ENCODE data around the gene INA. TPM values are rescaled to one million over a fixed set of nuclear protein-coding genes. Genes with fewer than 3 reads are reported as not detected.

The INA gene
- total and polyA plus RNA-seq, 2 experiments from 2014 or later = 10.0 to 25.1 TPM

DNA sequence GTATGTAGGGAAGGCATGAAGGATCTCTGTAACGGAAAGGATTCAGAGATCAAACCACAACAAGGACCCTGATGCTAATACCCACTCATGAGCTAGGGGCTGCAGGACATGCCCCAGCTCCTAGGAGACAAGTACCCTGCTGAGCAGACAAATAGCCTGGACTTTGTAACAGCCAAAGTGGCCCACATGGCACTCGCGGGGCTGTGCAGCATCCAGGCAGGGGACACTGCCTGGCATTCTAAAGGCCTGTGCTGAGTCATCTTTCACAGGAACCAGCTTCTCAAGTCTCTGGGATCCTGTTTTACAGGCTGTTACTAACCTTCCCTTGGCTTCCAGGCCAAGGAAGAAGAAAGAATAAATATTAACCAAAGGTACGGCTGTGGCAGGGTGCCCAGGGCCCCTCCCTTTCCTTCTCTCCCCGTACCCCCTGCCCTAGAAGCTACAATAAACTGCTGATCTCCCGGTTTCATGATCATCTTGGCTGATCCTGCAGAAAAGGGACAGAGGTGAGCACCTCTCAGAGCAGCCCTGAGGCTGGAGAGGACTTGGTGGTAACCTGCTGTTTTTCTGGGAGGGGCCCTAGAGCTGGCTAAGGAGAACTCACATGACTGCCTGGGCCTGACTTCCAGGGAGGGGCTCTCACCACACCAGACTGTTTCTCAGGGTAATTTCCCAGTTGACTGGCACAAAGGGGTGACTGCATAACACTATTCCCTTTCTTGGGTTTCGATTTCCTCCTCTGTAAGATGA, 35.5 kb upstream of the INA start:
- Mint-ChIP-seq H3K27ac (peak overlapping the region; percentile 93; the same call in 1 of the 2 replicates), H3K27me3 (ENCODE audit: insufficient read depth, low read depth, poor library complexity) (peaks cover 3% of the 10 kb centered on the region), H3K36me3 (ENCODE audit: low read depth) (no peaks in the 10 kb centered on the region; the same call in 2 of the 3 replicates), H3K4me3 (no peak overlapping the region), H3K4me1 (peaks cover 17% of the 10 kb centered on the region), H3K9me3 (no peaks in the 10 kb centered on the region)
- DNase-seq (ENCODE audit: low spot score) = peak; percentile 22
- H2AFZ ChIP-seq = peak overlapping the region; percentile 97
- H3K79me2 ChIP-seq (replicated peaks; ENCODE audit: insufficient read depth) = no peaks in the 10 kb centered on the region
- TF ChIP-seq ZNF331 (CRISPR knock-in tag; IDR thresholded peaks at IDR 0.05; ENCODE audit: low read depth) = no peak
- TF ChIP-seq, protein P1, sequence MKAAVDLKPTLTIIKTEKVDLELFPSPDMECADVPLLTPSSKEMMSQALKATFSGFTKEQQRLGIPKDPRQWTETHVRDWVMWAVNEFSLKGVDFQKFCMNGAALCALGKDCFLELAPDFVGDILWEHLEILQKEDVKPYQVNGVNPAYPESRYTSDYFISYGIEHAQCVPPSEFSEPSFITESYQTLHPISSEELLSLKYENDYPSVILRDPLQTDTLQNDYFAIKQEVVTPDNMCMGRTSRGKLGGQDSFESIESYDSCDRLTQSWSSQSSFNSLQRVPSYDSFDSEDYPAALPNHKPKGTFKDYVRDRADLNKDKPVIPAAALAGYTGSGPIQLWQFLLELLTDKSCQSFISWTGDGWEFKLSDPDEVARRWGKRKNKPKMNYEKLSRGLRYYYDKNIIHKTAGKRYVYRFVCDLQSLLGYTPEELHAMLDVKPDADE (IDR thresholded peaks at IDR 0.05) = no peak
- no peak for TF ChIP-seq STAT1 (IDR thresholded peaks at IDR 0.05; ENCODE audit: unreplicated experiment)
- TF ChIP-seq, protein P2, sequence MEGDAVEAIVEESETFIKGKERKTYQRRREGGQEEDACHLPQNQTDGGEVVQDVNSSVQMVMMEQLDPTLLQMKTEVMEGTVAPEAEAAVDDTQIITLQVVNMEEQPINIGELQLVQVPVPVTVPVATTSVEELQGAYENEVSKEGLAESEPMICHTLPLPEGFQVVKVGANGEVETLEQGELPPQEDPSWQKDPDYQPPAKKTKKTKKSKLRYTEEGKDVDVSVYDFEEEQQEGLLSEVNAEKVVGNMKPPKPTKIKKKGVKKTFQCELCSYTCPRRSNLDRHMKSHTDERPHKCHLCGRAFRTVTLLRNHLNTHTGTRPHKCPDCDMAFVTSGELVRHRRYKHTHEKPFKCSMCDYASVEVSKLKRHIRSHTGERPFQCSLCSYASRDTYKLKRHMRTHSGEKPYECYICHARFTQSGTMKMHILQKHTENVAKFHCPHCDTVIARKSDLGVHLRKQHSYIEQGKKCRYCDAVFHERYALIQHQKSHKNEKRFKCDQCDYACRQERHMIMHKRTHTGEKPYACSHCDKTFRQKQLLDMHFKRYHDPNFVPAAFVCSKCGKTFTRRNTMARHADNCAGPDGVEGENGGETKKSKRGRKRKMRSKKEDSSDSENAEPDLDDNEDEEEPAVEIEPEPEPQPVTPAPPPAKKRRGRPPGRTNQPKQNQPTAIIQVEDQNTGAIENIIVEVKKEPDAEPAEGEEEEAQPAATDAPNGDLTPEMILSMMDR (conservative IDR thresholded peaks at IDR 0.05; ENCODE audit: low read depth in 2 of 2) = no peak
- TF ChIP-seq NANOG (IDR thresholded peaks at IDR 0.05; ENCODE audit: borderline replicate concordance) = no peak
- no peak for TF ChIP-seq EZH2 (IDR thresholded peaks at IDR 0.05; ENCODE audit: low read depth, unreplicated experiment)
- TF ChIP-seq, protein P3, sequence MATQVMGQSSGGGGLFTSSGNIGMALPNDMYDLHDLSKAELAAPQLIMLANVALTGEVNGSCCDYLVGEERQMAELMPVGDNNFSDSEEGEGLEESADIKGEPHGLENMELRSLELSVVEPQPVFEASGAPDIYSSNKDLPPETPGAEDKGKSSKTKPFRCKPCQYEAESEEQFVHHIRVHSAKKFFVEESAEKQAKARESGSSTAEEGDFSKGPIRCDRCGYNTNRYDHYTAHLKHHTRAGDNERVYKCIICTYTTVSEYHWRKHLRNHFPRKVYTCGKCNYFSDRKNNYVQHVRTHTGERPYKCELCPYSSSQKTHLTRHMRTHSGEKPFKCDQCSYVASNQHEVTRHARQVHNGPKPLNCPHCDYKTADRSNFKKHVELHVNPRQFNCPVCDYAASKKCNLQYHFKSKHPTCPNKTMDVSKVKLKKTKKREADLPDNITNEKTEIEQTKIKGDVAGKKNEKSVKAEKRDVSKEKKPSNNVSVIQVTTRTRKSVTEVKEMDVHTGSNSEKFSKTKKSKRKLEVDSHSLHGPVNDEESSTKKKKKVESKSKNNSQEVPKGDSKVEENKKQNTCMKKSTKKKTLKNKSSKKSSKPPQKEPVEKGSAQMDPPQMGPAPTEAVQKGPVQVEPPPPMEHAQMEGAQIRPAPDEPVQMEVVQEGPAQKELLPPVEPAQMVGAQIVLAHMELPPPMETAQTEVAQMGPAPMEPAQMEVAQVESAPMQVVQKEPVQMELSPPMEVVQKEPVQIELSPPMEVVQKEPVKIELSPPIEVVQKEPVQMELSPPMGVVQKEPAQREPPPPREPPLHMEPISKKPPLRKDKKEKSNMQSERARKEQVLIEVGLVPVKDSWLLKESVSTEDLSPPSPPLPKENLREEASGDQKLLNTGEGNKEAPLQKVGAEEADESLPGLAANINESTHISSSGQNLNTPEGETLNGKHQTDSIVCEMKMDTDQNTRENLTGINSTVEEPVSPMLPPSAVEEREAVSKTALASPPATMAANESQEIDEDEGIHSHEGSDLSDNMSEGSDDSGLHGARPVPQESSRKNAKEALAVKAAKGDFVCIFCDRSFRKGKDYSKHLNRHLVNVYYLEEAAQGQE (IDR thresholded peaks at IDR 0.05; ENCODE audit: unreplicated experiment) = no peak
- TF ChIP-seq POLR2AphosphoS5 (IDR thresholded peaks at IDR 0.05; ENCODE audit: low read depth) = no peak
- no peak for TF ChIP-seq ZNF114 (CRISPR knock-in tag; IDR thresholded peaks at IDR 0.05)
- TF ChIP-seq JUNB (IDR thresholded peaks at IDR 0.05; ENCODE audit: unreplicated experiment) = no peak
- no peak for TF ChIP-seq EZH2phosphoT487 (IDR thresholded peaks at IDR 0.05; ENCODE audit: unreplicated experiment)
- no peak for TF ChIP-seq CREB1 (CRISPR knock-in tag; IDR thresholded peaks at IDR 0.05; ENCODE audit: low read depth)
- TF ChIP-seq, protein P4, sequence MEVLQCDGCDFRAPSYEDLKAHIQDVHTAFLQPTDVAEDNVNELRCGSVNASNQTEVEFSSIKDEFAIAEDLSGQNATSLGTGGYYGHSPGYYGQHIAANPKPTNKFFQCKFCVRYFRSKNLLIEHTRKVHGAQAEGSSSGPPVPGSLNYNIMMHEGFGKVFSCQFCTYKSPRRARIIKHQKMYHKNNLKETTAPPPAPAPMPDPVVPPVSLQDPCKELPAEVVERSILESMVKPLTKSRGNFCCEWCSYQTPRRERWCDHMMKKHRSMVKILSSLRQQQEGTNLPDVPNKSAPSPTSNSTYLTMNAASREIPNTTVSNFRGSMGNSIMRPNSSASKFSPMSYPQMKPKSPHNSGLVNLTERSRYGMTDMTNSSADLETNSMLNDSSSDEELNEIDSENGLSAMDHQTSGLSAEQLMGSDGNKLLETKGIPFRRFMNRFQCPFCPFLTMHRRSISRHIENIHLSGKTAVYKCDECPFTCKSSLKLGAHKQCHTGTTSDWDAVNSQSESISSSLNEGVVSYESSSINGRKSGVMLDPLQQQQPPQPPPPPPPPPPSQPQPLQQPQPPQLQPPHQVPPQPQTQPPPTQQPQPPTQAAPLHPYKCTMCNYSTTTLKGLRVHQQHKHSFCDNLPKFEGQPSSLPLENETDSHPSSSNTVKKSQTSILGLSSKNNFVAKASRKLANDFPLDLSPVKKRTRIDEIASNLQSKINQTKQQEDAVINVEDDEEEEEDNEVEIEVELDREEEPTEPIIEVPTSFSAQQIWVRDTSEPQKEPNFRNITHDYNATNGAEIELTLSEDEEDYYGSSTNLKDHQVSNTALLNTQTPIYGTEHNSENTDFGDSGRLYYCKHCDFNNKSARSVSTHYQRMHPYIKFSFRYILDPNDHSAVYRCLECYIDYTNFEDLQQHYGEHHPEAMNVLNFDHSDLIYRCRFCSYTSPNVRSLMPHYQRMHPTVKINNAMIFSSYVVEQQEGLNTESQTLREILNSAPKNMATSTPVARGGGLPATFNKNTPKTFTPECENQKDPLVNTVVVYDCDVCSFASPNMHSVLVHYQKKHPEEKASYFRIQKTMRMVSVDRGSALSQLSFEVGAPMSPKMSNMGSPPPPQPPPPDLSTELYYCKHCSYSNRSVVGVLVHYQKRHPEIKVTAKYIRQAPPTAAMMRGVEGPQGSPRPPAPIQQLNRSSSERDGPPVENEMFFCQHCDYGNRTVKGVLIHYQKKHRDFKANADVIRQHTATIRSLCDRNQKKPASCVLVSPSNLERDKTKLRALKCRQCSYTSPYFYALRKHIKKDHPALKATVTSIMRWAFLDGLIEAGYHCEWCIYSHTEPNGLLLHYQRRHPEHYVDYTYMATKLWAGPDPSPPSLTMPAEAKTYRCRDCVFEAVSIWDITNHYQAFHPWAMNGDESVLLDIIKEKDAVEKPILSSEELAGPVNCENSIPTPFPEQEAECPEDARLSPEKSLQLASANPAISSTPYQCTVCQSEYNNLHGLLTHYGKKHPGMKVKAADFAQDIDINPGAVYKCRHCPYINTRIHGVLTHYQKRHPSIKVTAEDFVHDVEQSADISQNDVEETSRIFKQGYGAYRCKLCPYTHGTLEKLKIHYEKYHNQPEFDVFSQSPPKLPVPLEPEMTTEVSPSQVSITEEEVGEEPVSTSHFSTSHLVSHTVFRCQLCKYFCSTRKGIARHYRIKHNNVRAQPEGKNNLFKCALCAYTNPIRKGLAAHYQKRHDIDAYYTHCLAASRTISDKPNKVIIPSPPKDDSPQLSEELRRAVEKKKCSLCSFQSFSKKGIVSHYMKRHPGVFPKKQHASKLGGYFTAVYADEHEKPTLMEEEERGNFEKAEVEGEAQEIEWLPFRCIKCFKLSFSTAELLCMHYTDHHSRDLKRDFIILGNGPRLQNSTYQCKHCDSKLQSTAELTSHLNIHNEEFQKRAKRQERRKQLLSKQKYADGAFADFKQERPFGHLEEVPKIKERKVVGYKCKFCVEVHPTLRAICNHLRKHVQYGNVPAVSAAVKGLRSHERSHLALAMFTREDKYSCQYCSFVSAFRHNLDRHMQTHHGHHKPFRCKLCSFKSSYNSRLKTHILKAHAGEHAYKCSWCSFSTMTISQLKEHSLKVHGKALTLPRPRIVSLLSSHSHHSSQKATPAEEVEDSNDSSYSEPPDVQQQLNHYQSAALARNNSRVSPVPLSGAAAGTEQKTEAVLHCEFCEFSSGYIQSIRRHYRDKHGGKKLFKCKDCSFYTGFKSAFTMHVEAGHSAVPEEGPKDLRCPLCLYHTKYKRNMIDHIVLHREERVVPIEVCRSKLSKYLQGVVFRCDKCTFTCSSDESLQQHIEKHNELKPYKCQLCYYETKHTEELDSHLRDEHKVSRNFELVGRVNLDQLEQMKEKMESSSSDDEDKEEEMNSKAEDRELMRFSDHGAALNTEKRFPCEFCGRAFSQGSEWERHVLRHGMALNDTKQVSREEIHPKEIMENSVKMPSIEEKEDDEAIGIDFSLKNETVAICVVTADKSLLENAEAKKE (CRISPR knock-in tag; IDR thresholded peaks at IDR 0.05) = no peak
- H3K36me3 ChIP-seq (ENCODE audit: insufficient read depth) = no peaks in the 10 kb centered on the region
- 0 out of 2 replicates have a peak, but pooled peaks cover 2% of the 10 kb centered on the region for H3F3A ChIP-seq (replicated peaks; ENCODE audit: low read depth)
- no peak overlapping the region for H3K4me3 ChIP-seq
- peaks cover 16% of the 10 kb centered on the region for H3K4me1 ChIP-seq (ENCODE audit: insufficient read depth)
- no peaks in the 10 kb centered on the region for H4K20me1 ChIP-seq (replicated peaks; ENCODE audit: insufficient read depth)
- H3K27ac ChIP-seq (ENCODE audit: low read depth) = no peak overlapping the region; the same call in 1 of the 2 replicates
- ATAC-seq = peak; percentile 21
- peak overlapping the region; percentile 55; the same call in 1 of the 2 replicates for H3K4me2 ChIP-seq
- no peaks in the 10 kb centered on the region for H3K9me2 ChIP-seq (ENCODE audit: insufficient read depth)
- no peaks in the 10 kb centered on the region for H3K27me3 ChIP-seq (ENCODE audit: insufficient read depth)
